Measurements from ENCODE around the gene POM121L2. TPM values are rescaled to one million over a fixed set of nuclear protein-coding genes. Genes with fewer than 3 reads are reported as not detected.

POM121L2 gene
- total and polyA plus RNA-seq, 9 of the 15 experiments (the other 6 are each of a cell fraction or from before 2014, with no cell fraction given): 0.23 to 0.45 TPM; not detected in 7

- TF ChIP-seq HBP1 (CRISPR knock-in tag; IDR thresholded peaks at IDR 0.05) (peak; percentile 41; the same call in 1 of the 2 replicates), ZNF224 (CRISPR knock-in tag; IDR thresholded peaks at IDR 0.05) (no peak), CREB5 (CRISPR knock-in tag; IDR thresholded peaks at IDR 0.05) (no peak), ZBTB34 (CRISPR knock-in tag; IDR thresholded peaks at IDR 0.05) (no peak), GABPA (tag; conservative IDR thresholded peaks at IDR 0.05; ENCODE audit: low read depth) (peak; percentile 5; the same call in 1 of the 2 replicates), ARID1B (IDR thresholded peaks at IDR 0.05) (0 out of 2 replicates have a peak, but pooled peaks have one; percentile 4), HINFP (tag; conservative IDR thresholded peaks at IDR 0.05; ENCODE audit: low read depth) (0 out of 2 replicates have a peak, but pooled peaks have one; percentile 43), TGIF2 (CRISPR knock-in tag; IDR thresholded peaks at IDR 0.05) (no peak), ZNF764 (CRISPR knock-in tag; IDR thresholded peaks at IDR 0.05; ENCODE audit: low read depth) (no peak), ZNF518B (CRISPR knock-in tag; IDR thresholded peaks at IDR 0.05) (no peak), IRF9 (tag; IDR thresholded peaks at IDR 0.05) (no peak), MCM5 (IDR thresholded peaks at IDR 0.05; ENCODE audit: low read depth) (no peak), GATAD2B (IDR thresholded peaks at IDR 0.05; ENCODE audit: borderline replicate concordance) (no peak), HMG20B (CRISPR knock-in tag; IDR thresholded peaks at IDR 0.05) (no peak)
Observed at GRCh38 chr6:27297484-27297856, 14.6 kb downstream of the POM121L2 start (continued).
